C1 segment of cervical spinal cord (tissue), 14 donors: Measurements from ENCODE around the gene HIGD1A.

Experiments used
- DNase-seq, 14 donors: peaks; one replicate each; lab custom pipeline; 2025; lab: John Stamatoyannopoulos, UW

Gene HIGD1A

DNA sequence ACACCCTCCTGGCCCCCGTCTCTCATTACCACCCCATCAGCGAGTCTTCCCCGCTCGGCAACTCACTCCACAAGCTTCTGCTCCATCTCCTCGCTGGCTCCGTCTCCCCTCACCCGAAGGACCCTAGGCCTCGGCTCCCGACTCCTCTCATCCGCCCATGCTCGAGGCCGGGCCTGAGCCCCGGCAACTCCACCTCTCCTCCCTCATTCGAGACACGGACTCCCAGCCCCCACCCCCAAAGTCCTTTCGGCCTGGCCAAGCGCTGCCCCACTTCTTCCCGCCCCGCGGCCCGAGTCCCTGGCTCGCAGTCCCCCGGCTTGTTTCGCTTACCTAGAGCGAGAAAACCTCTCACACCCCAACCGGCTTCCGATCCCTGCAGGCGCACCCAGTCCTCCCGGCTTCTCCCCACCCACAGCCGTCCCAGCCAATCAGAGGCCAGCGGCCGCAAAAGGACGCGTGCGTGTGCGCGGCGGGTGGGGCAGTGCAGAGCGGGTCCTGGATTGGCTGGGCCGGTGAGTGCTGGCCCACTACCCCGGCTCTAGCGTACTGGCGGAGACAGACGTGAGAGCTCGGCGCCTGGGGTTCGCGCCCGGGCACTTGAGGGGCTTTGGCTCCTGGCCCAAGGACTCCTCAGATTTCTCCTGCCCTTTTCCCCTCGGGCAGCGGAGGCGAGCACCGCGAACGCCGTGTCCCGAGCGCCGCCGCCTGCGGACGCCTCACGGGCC is at the start of gene HIGD1A:
Gene HIGD1A, minus strand, starts transcription at position 385 of the 725 bp plus-strand sequence. CDS start 10,237 bp downstream, outside the sequence.
- DNase-seq, result peak; percentile 82 to 98 (median 94)

DNA sequence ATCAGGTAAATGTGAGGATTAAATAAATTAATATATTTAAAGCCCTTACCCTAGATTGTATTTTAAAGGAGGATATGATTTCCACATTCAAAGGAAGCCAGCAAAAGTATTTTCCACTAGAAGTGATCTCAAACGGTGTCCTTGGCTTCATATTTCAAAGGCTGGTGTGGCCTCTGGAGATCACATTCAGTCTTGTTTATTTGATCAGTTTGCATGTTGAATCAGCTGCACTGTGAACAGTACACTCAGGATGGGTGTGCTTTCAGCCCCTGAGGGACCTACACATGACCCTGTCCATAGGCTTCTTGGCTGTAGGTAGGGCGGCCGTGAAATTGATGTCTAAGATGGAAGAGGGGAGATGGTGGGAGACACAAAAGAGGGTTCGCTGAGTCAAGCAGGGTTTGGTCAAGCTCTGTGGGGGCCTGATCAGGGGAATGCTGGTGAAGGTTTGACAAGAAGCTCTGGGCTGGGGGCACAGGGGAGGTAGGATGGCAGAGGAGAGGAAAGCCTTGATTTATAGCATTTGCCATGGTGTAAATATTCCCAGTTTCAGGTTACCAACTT is 49.5 kb upstream of the HIGD1A start:
- DNase-seq, result no peak

DNA sequence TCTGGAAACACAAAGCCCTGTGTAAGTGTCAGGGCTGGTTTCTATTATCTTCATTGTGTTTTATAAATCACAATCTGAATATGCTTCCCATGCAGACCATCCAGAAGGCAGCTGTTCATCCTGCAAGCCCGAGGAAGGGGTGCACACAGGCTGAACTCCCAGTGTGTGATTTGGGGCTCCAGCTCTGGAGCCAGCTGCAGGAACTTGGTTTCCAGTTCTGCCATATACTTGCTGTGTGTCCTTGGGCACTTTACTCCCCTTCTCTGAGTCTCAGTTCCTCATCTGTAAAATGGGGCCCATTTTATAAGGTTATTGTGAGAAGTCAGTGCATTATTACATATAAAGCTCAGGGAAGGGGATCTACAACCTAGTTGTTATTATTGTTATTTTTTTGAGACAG is 48.8 kb upstream of the HIGD1A start:
- DNase-seq, result no peak

DNA sequence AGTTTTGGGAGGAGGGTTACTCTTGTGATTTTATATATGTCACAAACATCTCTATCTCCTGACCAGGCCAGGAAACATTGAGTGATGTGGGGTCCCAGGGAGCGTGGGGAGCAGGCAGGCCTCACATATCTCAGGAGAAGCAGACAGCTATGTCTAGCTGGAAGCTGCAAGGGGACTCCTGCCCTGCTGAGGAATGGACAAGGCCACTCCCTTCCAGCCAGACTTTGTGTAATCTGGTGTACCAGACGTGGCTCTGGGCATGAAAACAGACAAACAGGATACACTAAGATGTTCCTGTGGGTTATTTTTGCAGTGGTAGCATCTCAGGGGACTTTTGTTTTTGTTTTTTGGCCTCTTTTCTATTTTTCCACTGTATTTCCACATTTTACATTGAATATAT is 48.2 kb upstream of the HIGD1A start:
- no peak for DNase-seq

- no peak for DNase-seq
Measured at GRCh38 chr3:42851228-42851834, 47.0 kb upstream of the HIGD1A start.

GRCh38 chr3:42850263-42850662 is 46.0 kb upstream of the HIGD1A start:
- DNase-seq, result no peak

DNA sequence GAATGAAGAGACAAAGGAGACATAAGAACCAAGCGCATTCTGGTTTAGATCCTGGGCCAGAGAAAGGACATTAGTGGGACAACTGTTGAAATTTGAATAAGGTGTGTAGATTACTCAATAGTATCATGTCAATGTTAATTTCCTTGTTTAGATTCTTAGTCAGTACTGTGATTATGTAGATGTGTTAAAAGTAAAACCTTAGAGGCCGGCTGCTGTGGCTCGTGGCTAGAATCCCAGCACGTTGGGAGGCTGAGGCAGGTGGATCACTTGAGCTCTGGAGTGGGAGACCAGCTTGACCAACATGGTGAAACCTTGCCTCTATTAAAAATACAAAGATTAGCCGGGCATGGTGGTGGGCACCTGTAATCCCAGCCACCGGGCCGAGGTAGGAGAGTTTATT is 44.7 kb upstream of the HIGD1A start:
- no peak for DNase-seq

GRCh38 chr3:42847731-42848130 is 43.4 kb upstream of the HIGD1A start:
- DNase-seq, result no peak

DNA sequence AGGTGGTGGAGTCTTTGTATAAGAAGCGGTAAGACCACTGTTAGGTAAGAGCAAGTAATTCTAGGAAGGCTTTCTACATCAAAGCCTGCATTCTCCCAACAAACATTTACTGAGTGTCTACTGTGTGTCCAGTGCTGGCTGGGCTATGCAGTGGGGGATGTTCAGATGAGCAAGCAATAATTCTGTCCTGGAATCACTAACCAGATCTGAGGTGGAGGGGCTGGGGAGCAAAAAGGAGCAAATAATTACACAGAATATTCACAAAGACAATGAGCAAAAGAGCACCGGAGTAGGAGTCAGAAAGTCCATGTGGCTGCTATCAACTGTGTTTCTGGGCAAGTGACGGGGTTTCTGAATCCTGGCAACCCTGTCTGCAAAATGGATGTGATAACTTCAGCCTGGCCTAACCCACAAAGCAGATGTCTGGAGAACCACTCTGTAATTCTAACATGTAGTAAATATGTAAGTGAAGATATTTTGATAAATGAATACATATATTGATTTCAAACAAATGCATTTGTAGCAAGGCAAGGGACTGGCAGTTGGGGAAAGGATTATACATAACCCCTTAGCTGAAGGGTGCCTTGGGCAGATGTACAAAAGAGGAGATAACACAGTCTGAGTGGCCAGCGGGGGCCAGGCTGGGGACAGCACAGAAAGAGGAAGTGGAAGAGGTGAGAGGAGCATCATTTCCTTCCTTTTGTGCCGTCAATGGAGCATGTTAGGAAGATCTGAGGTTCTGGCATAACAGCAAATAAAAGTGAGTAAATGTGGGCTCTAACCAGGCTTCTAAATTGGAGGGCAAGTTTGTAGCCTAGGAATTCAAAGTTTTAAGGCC is 42.6 kb upstream of the HIGD1A start:
- peak in 6 of 14 donors; percentile 7 to 33 (median 16) for DNase-seq

DNA sequence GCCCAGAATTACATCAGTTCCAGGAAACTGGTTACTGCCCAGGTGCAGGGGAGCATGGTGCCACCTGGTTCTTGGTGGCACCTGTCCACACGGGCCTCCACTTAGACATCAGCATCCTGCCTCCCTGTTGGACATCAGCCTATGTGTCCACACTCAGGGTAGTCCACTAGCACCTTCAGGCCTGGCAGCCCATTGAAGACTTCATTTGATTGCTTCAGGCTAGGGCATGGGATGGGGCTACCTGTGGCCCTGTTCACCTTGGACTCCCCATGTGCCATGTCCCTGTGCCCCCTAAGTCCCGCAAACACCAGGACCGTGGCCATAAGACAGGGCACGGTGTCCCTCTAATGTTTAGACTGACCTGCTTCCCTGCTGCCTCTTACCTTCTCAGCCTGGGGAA is 40.5 kb upstream of the HIGD1A start:
- no peak for DNase-seq

DNA sequence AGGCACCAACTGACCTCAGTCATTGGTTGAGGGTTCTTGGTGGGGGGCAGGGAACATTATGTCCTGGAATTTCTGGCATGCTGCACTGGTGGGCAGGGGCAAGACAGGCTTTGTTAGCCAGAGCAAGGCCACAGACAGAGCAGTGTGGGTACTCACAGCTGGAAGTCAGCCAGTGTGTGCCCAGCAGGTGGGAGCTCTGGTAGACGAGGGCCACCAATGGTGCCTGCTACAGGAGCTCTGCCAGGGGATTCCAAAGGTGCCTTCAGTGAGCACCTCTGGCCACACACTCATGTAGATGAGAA is 40.1 kb upstream of the HIGD1A start:
- DNase-seq, result no peak

GRCh38 chr3:42843713-42844411 is 39.6 kb upstream of the HIGD1A start:
- DNase-seq, result no peak

DNA sequence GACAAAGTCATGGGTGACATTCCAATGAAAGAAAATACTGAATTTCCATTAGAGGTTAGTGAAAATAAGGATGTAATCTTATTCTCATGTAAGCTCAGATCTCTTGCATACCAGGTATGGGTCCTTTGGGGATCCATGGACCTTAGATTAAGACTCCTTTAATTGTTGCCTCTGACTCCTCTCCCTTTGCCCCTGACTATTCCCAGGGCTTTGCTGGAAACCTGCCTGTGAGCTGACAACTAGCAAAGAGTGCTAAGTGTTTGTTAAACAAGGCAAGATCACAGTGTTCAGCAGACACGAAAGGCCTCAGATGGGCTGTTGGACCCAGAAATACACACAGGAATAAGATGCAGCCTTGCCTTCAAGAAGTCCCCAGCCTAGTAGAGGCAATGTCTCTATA is 37.0 kb upstream of the HIGD1A start:
- no peak for DNase-seq

- peak in 8 of 14 donors; percentile 5 to 45 (median 10) for DNase-seq
Measured at GRCh38 chr3:42839616-42840015, 35.3 kb upstream of the HIGD1A start.

- no peak for DNase-seq
Measured at GRCh38 chr3:42838571-42838970, 34.3 kb upstream of the HIGD1A start.

DNA sequence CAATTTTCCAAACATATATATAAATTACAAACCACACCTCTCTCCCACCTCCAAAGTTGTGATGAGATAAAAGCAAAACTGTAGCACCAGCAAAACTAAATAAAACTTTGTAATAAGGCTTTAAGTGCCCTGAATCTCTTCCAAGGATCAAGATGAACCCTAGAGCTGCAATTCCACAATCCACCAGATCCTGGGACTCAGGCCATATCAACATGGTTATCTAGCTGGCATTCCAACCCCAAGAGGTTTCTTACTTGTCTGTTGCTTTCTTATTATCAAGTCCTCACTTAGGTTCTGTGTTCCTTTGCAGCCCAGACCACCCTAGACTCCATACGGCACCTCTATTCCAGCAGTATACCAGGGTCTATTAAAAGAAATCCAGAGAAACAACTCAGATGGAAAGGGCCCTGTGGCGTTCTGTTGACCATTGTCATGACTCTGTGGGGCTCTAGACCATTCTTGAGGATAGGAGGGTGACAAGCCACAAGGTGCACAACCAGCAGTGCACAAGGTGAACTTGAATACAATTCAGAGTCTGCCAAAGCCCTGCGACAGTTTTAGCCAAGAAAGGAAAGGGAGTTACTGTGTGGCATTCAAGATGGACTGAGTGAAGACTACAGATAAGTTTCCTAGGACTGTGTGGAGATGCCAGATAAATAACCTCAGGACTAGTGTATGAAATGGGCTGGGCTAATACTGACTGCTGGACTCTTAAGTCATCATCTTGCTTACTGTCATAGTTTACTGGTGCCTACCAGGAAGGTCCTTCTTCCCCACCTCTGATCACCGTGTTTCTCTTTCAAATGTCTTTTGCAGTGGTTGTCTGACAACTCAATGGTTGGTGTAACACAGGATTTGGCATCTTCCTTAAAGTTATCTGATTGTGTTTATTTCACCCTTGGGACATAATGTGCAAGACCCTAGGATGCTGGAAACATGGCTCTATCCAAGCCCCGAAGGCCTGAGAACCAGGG is 32.1 kb upstream of the HIGD1A start:
- no peak for DNase-seq

DNA sequence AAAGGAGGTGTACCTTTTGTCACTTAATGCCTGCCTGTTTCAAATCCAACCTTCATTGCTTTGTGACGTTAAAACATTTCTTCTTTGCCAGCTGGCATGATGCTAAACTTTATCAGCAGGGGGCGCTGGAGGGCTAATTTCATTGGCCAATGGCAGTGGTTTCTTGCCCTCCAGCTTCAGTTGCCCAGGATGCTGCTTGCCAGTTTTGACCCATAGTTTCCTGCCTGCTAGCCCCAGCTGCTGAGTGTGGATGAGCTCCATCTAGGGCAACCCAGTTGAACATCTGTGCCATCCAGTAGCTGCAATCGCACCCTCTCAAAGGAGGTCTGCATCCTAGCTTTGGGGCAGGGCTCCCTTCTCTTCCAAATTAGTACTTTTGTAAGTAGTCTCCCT is 27.0 kb upstream of the HIGD1A start:
- DNase-seq, result peak in 10 of 14 donors; percentile 4 to 68 (median 44)

GRCh38 chr3:42830437-42831320 is 26.4 kb upstream of the HIGD1A start:
- DNase-seq, result no peak

DNA sequence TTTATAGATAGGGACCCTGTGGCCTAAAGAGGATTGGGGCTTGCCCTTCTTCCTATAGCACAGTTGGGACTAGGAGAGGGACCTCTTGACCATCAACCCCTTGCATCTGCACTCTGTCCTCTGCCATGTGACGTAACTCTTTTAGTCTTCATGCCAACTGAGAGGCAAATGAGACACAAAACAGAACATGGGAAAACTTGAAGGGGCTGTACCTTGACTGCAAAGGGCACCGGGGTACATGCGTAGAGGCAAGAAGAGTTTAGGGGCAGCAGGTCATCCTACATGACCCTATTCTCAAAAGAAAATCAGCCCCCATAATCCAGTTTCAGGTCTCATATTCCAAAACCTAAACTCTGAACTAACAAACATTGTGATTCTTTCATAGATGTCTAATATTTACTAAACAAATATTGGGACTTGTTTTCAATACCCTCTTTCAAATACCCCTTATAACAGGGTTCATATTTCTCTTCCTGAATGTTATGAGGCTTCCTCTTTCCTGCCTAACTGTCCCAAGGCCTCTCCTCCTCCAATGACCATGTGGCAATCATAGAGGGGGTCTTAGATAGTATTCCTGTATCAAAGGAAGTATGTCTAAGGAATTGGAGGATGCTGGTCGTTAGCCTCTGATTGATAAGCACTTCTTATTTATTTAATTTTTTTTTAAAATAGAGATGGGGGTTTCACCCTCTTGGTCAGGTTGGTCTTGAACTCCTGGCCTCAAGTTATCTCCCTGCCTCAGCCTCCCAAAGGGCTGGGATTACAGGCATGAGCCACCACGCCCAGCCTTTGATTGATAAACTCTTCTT is 25.5 kb upstream of the HIGD1A start:
- no peak for DNase-seq
